Activated naive CD4-positive, alpha-beta T cell treated with Interleukin-2 at 50 U/mL for 16 hours (primary cell): ENCODE results near the gene SP140L.
A peak's percentile ranks its signal among the peaks of the same experiment; 100 is the strongest.
"Not testable (repeated sequence)": the region's sequence is repeated elsewhere in the genome, so short reads cannot be mapped to it uniquely, and the experiment has no call there.

Experiments used
- DNase-seq: peaks from one replicate; pipeline ENCODE4 v3.0.0-alpha.2; 2020

The SP140L gene

DNA sequence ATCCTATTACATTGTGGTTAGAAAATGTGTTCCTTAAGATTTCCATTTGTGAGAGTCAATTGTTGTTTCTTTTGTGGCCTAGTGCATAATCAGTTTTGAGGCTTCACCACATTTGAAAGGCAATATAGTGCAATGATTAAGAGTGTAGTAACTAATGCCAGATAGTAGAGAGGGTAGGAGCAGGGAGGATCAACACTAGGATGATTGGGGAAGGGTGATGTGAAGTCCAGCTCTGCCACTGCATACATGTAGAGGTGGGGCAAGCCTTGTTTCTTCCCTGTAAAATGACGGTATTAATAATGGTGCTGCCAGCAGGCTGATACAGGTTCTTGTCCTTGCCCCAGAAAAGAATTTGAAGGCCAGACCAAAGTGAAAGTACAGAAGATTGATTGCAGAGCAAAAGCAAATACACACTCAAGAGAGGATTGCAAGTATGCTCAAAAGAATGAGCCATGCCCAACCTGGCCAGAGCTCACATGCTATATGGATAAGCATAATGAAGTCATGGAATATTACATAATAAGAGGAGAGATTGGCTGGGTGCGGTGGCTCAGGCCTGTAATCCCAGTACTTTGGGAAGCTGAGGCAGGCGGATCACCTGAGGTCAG lies 97.0 kb downstream of the SP140L start:
- no peak for DNase-seq

DNA sequence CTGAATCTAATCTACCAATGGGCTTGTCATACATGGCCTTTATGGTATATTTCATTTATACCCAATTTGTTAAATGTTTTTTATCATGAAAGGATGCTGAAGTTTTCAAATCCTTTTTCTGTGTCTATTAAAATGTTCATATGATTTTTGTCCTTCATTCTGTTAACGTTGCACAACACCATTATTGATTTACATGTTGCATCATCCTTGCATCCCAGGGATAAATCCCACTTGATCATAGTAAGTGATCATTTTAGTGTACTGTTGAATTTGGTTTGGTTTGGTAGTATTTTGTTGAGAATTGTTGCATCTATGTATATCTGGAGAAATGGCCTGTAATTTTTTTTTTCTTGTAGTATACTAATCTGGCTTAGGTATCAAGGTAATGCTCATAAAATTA lies 98.4 kb downstream of the SP140L start:
- DNase-seq: no peak

DNA sequence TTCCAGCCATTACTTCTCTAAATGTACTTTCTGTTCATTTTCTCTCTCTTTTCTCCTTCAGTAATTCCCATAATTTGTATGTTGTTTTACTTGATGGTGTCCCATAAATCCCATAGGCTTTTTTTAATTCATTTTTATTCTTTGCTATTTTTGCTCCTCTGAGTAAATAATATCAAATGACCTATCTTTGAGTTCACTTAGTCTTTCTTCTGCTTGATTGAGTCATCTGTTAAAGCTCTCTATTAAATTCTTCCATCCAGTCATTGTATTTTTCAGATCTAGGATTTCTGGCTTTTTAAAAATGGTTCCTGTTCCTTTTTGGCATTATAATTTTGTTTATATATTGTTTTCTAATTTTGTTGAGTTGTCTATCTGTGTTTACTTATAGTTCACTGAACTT lies 102.5 kb downstream of the SP140L start:
- no peak for DNase-seq

DNA sequence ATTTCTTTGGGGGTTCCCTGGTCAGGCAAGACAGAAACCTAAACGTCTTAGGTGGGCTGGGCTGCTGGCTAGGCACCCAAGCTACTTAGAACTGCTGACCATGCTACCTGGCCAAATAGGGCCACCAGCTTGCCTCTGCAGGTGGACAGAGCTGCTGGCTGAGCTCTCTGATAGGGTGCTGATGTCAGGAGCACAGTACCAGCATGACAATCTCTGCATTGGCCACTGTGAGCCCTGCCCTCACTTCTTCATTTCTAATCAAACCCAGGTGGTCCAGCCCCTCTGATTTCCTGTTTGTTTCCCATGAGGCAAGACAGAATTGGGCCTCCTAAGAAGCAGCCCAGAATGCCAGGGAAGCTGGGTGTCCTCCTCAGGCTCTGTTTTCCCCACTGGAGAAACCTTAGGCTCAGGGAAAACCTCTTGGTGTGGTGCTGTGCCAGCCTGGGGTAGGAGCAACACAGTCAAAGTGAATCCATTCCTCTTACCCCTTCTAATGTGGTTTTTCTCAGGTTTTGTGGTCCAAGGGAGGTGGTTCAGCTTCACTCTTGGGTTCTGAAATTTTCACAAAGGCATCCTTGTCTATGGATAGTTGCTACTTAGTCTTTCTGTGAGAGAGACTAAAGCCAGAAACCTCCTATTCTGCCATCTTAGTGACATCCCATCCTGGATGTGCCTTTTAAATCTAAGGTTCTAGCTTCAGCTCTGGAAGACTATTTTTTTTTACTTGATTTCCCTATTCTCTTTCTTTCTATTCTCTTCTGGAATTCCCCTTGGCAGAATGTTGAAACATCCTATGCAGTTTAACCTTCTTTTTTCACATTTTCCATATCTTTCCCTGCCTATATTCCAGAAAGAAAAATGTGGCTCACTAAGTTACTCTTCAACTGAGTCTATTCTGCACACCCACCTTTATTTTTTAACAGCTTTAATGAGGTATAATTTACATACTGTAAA lies 104.2 kb downstream of the SP140L start:
- DNase-seq: no peak

DNA sequence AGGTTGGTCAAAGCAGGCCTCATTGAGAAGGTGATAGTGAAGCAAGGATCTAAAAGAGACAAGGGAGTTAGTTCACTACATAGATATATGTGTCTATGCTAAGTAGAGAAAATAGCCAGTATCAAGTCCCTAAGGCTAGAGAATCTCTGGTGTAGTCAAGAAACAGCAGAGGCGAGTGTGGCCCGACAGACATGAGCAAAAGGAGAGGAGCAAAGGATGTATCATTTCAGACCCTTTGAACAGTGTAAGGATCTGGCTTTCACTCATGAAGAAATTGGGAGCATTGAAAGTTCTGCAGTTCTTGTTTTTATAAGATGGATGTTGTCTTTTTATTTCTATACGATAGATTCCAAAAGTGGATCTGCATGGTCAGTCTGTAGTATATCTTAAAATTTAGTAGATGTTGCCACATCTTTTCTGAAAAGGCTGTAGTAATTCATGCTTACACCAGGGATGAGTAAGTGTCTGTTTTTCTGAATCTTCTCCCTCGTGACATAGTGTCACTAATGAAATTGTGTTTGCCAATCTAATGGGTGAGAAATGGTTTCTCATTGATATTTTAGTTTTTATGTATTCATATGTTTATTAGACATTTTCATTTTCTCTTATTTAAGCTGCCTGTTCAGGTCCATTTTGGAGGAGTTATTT lies 107.8 kb downstream of the SP140L start:
- DNase-seq: no peak

DNA sequence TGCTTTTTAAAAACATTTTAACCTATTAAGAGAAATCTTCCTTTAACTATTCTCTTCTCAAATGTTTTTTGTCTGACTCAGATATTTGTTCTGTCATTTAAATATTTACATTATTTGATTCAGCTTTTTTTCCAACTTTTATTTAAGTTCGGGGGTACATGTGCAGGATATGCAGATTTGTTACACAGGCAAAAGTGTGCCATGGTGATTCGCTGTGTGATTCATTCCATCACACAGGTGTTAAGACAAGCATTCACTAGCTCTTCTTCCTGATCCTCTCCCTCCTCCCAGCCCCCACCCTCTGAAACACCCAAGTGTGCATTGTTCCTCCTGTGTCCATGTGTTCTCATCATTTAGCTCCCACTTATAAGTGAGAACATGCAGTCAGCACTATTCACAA lies 108.4 kb downstream of the SP140L start:
- no peak for DNase-seq

DNA sequence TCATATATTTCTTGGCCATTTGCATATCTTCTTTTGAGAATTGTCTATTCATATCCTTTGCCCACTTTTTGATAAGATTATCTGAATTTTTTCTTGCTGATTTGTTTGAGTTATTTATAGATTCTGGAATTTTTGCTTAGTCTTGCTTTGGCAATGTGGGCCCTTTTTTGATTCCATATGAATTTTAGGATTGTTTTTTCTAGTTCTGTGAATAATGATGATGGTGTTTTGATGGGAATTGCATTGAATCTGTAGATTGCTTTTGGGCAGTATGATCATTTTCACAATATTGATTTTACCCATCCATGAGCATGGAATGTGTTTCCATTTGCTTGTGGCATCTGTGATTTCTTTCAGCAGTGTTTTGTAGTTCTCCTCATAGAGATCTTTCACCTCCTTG lies 112.1 kb downstream of the SP140L start:
- DNase-seq: not testable (repeated sequence)

DNA sequence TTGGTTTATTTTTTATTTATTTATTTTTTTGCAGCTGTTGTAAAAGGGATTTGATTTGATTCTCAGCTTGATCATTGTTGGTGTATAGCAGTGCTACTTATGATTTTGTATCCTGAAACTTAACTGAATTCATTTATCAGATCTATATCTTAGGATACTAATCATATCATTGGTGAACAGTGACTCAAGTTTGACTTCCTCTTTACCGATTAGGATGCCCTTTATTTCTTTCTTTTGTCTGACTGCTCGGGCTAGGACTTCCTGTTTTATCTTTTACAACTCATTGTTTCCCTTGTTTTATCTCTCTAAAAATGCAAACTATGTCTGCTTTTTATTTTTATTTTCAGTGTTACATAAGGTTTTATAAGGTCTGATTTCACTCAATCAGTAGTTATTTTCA lies 112.6 kb downstream of the SP140L start:
- no peak for DNase-seq

DNA sequence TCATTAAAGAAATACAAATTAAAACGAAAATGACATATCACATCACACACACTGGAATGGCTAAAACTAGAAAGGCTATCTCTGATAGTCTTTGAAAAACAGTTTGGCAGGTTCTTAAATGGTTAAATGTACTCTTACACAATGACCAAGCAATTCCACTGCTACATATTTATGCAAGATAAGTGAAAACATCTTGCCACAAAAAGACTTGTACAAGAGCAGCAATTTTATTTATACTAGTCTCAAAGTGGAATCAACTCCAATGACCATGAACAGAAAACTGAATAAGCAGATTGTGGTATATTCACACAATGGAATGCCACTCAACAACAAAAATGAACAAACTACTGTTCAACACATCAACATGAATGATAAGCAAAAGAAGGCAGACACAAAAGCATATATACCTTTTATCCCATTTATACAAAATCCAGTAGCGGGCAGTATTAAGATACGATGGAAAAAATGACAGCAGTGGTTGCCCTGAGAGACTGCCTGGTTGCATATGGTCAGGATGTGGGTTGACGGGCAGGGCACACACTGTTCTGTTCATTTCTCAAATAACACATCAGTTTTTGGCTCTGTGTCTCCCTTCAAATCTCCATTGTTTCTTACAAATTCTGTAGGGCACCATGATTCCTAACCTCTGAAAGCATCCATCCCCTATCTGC lies 114.4 kb downstream of the SP140L start:
- DNase-seq: peak; percentile 44

DNA sequence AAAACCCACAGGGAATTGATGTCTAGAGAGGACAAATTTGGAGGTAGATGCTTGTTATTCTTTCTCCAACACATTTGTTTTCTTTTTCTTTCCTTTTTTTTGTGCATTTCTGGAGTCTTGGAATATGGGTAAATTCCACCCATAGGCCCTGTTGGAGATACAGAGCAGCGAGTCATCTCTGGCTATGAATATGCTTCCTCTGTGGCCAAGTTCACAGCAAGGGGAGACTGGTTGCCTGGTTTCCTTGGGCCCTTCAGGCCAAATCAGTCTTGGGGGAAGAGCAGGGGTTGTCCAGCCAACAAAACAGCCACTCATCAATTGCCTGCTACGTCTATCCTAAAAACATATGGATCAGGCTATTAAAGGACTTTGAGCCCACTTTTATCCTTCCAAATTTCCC lies 116.5 kb downstream of the SP140L start:
- DNase-seq: no peak

DNA sequence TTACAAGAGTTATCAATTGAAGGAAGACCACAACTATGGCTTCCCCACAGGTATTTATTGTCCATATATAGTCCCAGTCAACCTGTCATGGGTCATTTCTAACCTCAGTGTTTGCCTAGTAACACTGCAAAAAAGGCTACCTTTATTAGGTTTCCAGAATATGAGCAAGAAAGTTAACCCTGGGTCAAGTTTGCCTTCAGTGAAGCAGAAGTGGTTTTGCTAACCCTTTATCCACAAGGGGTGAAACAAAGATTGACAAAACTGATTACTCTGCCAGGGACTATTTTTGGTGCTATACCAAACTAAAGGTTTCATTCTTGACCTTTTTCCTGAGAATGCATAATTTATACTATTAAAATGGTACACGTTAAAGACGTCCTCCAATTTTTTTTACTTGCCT lies 117.8 kb downstream of the SP140L start:
- no peak for DNase-seq

DNA sequence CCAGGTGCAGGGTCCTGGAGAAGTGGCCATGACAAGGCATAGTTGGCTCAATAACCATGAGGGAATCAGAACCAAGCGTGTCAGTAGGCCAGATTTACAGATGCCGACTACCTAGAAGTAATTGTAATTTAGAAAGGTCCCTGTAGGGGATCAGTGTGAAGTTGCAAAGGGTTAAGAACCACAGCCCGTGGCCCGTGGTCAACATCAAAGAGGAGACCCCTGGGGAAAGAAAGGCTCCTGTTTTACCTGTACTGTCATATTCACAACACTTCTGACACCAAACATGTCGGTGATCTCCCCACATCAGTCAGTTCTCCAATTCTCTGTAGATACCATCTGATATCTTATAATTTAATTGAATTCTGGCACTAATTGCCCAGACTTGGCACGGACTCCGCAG lies 120.0 kb downstream of the SP140L start:
- no peak for DNase-seq

DNA sequence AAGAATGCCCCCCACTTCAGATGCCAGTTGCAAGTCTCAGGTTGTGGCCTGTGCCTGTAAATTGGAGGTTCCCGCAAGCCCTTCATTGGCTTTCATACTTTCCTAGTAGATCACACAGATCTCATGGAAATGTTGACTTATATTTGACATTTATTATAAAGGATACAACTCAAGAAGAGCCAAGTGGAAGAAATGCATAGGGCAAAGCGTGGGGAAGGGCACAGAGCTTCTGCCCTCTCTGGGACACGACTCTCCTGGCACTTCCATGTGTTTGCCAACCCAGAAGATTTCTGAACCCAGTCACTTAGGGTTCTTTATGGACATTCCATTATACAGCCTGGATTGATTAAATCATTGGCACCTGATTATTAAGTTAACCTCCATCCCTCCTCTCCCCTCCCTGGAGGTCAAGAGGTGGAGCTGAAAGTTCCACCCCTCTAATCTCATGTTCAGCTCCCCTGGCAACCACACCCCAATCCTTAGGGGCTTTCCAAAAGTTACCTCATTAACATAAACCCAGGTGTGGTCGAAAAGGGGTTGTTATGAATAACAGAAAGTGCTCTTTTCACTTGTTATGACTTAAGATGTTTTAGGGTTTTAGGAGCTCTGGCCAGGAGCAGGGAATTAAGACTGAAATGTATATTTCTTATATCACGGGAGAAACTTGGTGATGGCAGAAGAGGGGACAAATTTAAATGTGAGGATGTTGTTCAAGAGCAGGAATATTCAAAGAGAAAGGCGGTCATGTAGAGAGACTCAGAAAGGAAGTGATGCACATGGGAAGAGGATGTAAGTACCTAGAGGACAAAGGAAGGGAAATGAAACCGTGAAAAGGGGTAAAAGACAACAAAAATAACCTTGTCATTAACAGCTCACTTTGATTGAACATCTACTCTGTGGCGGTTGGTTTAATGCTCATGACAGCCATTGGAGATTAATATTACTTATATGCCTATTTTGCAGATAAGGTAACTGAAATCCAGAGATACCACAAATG lies 120.8 kb downstream of the SP140L start:
- DNase-seq: peak; percentile 41

DNA sequence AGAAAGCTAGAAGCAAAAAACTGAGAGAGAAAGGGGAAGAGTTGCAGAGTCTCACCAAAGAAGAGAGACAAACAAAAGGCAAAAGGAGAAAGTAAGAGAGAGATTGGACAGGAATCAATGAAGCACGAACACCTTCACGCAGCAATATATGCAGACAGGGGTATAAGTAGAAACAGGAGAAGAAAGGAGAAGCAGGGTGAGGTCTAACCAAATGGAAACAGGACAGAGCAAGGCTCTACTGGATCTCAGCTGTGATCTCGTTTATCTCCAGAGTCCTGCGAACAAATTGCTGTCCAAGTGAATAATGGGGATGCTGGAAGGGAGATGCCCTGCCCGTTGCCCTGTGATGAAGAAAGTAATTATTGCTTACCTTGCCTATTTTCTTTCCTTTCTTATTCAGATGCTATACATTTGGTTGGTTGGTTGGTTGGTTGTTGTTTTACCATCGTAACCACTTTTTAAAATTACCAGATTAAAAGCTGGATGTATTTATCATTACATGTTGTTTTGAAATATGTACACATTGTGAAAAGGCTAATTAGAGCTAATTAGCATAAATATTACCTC lies 123.0 kb downstream of the SP140L start:
- no peak for DNase-seq

DNA sequence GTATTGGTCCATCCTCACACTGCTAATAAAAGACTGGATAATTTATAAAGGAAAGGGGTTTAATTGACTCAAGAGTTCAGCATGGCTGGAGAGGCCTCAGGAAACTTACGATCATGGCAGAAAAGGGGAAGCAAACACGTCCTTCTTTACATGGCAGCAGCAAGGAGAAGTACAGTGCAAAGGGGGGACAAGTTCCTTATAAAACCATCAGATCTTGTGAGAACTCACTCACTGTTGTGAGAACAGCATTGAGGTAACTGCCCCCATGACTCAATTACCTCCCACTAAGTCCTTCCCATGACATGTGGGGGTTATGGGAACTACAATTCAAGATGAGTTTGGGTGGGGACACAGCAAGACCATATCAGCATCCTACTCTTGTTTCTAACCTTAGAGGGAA lies 126.0 kb downstream of the SP140L start:
- DNase-seq: no peak
